GM19035 (cell line): ENCODE measurements around the gene F11R.
"Not testable (repeated sequence)": the region's sequence is repeated elsewhere in the genome, so short reads cannot be mapped to it uniquely, and the experiment has no call there.

ENCODE experiments used
- ATAC-seq: cut with Tn5 transposase; IDR thresholded peaks from one replicate; pipeline ENCODE4 v1.9.1; 2021; ENCODE audit not compliant: unreplicated experiment

Gene F11R

GRCh38 chr1:161016683-161017082 is 4.3 kb downstream of the F11R start:
- not testable (repeated sequence) for ATAC-seq

- peak; percentile 88 for ATAC-seq
Measured at GRCh38 chr1:161013488-161014230, 7.3 kb downstream of the F11R start.

DNA sequence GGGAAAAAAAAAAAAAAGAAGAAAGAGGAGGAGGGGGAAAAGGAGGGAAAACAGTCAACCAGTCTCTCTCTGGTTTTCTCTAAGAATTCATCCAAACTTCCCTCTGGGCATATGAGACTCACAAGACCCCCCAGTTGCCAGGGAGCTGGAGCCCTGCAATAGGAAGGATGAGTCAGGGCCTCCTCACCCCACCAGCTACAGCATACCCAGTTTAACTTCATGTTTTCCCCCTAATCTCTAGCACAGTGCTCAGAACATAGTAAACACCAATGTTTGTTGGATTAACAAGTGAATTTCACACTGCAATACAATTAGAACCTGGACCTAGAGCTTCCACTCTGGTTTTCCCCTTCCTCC is 7.8 kb downstream of the F11R start:
- ATAC-seq, result no peak

DNA sequence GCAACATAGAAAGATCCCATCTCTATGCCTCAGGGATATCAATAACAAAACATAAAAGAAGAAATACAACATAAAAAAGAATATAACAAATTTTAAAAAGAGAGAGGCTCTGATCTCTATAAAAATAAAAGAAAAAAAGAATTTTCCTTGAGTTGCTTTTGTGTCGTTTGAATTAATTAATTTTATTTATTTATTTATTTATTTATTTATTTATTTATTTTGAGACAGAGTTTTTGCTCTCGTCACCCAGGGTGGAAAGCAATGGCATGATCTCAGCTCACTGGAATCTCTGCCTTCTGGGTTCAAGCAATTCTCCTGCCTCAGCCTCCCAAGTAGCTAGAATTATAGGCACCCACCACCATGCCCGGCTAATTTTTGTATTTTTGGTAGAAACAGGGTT is 8.5 kb downstream of the F11R start:
- ATAC-seq, result no peak

DNA sequence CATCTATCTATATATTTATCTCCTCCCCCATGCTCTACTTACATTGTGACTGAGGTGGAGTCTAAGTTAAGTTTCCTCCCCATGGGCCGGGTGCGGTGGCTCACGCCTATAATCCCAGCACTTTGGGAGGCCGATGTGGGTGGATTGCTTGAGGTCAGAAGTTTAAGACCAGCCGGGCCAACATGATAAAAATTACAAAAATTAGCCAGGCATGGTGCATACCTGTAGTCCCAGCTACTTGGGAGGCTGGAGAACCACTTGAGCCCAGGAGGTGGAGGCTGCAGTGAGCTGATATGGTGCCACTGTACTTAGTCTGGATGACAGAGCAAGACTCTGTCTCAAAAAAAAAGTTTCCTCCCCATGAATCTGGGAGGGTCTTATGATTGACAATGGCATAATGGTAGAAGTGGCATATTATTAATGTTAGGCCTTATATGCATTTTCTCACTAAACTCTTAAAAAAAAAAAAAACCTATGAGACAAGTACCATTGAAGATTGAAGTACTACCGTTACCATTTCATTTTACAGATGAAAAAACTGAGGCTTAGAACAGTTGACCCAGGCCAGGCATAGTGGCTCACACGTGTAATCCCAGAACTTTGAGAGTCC is 11.2 kb downstream of the F11R start:
- ATAC-seq, result no peak

DNA sequence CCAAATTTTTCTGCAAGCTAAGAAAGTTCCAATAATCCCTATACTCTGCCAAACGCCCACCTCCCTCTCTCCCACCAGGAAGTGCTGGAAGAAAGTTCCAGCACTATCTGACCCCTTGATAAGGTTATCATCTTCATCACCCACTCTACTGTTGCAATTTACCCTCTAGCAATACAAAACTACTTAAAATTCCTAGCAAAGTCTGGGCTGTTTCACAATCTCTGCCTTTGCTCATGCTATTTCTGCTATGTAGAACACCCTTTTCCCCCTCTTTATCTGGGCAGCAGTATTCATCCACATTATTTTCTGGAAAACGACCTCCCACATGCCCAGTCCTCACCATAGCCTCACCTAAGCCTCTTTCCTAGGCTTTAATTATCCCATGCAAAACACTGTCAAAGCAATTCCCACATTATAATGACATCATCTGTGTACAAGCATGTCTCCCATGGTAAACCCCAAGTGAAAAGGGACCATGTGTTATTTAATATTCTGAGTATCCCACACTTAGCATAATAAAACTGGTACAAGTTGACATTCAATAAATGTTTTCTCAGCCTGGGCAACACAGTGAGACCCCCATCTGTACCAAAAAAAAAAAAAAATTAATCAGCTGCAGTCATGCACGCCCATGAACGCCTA is 12.0 kb downstream of the F11R start:
- no peak for ATAC-seq

- no peak for ATAC-seq
Measured at GRCh38 chr1:161007369-161007768, 13.6 kb downstream of the F11R start.

DNA sequence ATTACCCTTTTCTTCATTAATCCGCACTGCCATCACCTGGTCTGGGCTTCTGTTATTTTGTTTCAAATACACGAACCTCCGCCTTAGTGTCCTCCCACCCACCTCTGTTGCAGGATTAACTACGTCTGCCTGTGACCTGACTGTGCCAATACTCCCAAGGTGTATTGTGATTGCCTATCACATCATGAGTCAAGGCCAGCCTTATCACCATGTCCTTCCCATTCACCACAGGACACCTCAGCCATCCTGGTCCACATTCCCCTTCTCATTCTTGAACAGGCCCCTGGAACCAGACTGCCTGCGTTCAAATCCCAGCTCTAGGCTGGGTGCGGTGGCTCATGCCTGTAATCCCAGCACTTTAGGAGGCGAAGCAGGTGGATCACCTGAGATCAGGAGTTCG is 14.4 kb downstream of the F11R start:
- no peak for ATAC-seq

DNA sequence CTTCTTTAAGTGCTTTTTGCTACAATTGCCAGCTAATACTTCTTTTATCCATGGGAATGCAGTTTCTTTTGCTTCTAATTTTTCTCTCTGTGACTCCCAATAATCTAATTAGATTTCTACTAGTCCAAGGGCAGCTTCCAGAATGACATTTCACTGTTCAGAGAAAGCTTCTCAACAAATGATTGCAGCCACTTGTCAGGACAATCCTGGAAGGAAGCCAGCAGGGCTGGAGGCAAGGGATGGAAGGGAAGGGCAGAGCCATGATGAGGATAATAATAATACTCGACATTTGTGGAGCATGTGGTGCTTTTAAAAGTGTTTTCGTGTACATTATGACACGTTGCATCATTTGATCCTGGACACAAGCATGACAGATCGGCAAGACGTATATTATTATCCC is 19.4 kb downstream of the F11R start:
- ATAC-seq, result no peak

DNA sequence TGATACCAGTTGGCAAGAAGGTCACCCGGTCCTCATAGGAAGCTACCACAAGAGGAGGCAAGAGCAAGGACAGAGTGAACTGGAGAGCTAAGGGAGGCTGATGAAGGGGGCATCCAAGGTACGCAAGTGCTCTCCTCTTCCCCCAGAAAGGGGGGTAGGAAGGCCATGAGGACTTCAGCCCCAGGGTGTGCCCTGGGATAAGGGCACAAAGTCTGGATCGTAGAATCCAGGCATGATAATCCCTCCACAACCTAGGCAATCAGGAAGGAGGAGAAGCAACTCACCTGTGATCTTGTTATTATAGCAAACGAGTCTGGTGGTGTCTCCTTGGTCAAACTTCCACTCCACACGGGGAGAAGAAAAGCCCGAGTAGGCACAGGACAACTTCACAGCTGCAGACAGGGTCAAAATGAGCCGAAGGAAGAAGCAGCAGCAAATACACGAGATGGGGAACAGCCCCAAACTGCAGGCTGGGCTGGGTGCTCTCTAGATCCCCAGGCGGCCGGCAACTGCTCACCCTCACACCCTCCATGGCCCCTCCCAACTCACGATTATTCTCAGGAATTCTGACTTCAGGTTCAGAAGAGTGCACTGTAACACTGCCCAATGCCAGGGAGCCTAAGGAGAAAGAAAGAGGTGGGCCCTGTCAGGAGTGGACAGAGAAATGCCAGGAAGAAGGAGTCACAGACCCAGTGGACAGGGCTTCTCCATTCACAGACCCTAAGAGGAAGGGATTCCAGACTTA is 20.0 kb downstream of the F11R start:
- ATAC-seq, result no peak

GRCh38 chr1:160999376-160999775 is 21.6 kb downstream of the F11R start:
- ATAC-seq, result no peak

DNA sequence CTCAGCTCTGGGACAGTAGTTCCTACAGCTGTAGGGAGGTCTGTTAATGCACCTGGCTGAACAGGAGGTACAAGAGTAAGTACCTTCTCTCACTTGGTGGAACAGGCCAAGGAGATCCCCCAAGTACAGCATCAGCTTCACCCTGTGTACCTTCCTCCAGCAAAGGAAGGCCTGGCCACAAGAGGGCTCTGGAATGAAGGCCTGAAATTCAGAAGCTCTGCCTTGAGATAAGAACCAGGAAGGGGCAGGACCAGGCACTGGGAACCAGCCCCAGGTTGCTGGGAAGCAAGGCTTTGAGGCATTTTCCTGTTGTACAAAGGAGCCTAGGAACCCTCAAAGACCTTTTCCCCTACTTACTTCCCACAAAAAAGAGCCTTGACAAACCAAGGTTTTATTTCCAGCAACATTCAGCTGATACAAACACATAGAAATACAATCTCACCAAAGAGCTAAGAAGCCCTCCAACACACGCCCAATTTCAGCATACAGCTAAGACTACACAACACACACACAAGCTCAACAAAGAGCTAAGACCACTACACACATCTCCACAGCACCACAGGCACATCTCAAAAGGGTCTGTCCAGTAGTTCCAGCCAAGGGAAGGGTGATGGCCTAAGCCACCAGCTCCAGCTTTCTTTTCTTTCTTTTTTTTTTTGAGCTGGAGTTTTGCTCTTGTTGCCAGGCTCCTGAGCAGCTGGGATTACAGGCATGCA is 23.5 kb downstream of the F11R start:
- no peak for ATAC-seq

- ATAC-seq, result no peak
Measured at GRCh38 chr1:160996178-160996577, 24.8 kb downstream of the F11R start.

DNA sequence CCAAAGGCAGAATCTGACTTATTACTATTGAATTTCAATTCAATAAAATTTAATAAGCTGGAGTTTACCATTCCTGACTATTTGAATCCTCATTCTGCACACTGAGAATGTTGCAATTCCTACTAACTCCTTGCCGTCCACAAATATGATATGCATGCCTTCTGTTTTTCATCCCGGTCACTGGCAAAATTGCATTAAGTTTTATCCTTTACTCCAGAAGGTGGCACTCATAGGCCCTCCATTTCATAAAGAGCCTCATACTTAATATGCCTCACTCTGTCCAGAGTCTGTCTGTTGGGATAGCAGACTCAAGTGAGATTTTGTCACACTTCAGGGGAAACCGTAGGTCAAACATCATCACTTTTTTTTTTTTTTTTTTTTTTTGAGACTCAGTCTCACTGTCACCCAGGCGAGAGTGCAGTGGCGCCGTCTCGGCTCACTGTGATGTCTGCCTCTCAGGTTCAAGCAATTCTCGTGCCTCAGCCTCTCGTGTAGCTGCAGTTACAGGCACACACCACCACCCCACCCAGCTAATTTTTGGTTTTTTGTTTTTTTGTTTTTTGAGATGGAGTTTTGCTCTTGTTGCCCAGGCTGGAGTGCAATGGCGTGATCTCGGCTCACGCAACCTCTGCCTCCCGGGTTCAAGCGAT is 27.3 kb downstream of the F11R start:
- no peak for ATAC-seq

DNA sequence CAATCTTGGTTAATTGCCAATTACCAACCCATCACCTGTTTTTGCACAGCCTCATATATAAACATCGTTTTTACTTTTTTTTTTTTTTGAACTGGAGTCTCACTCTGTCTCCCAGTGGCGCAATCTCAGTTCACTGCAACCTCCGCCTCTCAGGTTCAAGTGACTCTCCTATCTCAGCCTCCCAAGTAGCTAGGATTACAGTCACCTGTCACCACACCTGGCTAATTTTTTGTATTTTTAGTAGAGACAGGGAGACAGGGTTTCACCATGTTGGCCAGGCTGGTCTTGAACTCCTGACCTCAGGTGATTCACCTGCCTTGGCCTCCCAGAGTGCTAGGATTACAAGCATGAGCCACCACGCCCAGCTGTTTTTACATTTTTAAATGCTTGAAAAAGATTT is 28.9 kb downstream of the F11R start:
- ATAC-seq, result not testable (repeated sequence)

GRCh38 chr1:160987359-160988050 is 33.4 kb downstream of the F11R start:
- no peak for ATAC-seq

DNA sequence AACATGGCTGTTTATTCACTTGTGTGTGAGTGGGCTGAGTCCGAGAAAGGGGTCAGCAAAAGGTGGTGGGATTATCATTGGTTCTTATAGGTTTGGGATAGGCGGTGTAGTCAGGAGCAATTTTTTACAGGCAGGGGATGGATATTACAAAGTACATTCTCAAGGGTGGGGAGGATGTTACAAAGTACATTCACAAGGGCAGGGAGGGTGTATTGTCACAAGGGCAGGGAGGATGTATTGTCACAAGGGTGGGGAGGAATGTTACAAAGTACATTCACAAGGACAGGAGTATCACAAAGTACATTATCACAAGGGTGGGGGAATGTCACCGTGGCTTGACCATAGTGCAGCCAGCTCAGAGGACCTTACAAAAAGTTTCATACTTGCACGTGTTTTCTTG is 35.2 kb downstream of the F11R start:
- no peak for ATAC-seq

DNA sequence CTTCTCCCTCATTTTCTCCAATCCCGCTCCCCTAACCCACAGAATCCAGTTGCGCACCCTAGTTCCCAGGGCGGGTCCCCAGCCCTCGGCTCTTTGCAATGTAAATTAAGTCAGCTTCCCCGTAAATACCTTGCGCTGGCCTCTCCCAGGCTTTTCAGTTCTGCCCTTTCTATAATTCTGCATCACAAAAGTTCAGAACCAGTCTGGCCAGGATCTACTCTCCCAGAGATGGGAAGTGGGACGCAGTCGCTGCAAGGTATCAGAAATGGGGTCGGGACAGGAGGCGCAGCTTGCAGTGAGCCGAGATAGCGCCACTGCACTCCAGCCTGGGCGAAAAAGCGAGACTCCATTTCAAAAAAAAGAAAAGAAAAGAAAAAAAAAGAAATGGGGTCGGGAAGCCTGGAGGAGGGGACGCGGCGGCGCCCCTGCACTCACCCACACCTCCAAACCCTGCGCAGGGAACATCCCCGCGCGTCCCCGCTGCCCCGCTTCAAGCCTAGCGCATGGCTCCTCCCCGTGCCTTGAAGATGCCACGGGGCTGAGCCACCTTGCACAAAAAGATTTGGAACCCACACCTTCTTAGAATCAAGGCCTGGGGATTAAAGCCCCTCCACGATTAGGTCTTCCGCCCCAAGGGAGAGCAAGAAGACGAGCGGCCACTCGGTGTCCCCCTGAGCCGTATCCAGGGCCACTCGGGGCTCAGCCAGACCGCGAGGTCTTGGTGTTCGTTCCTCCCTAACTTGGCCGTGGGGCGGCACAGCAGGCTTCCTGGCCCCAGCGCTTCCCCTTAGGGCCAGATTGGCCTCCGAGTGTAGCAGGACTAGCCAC is 39.2 kb downstream of the F11R start:
- ATAC-seq, result no peak

DNA sequence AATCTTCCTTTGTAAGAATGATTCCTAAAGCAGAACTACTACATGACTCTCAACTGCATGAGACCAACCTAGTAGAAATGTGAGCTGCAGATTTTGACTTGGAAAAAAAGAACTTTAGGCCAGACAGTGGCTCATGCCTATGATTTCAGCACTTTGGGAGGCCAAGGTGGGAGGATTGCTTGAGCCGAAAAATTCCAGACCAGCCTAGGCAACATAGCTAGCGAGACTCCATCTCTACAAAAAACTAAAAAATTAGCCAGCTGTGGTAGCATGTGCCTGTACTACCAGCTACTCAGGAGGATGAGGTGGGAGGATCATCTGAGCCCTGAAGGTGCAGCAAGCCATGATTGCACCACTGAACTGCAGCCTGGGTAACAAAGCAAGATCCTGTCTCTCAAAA is 41.7 kb downstream of the F11R start:
- ATAC-seq, result no peak
